Activated naive CD4-positive, alpha-beta T cell treated with anti-CD3 and anti-CD28 coated beads, Interleukin-2, amount 50 U/mL, for 72 hours (primary cell): Measurements from ENCODE around the gene BCAS3. TPM values are rescaled to one million over a fixed set of nuclear protein-coding genes. Genes with fewer than 3 reads are reported as not detected.
A peak's percentile ranks its signal among the peaks of the same experiment; 100 is the strongest.
"Not testable (repeated sequence)": the region's sequence is repeated elsewhere in the genome, so short reads cannot be mapped to it uniquely, and the experiment has no call there.

Source experiments
- ATAC-seq, 2 donors: fragments of 150-1000 bp; cut with Tn5 transposase; 2 replicates each; pipeline ENCODE4 v1.10.0; 2021; ENCODE audit warnings: mild to moderate bottlenecking in 2 of 2, moderate library complexity in 2 of 2
- DNase-seq, 2 donors: peaks; one replicate each; pipeline ENCODE4 v3.0.0; 2021 to 2022; ENCODE audit warnings: low spot score in 2 of 2
- H3K27ac Mint-ChIP-seq, 2 donors: one replicate each; pipeline ENCODE4 v1.8.0; 2022; ENCODE audit warnings: mild to moderate bottlenecking in 2 of 2, mixed read lengths in 2 of 2
- H3K36me3 Mint-ChIP-seq, 2 donors: one replicate each; pipeline ENCODE4 v1.8.0; 2022; ENCODE audit warnings: mixed read lengths in 2 of 2
- H3K9me3 Mint-ChIP-seq, 2 donors: one replicate each; pipeline ENCODE4 v1.8.0; 2022; ENCODE audit warnings: mixed read lengths in 2 of 2
- total RNA-seq, 2 donors: library from RNA; stranded (reverse); gene quantifications; one replicate each; pipeline ENCODE4 v1.2.3, GENCODE V29; 2022

Gene BCAS3
- total RNA-seq, 2 donors from 2014 or later = 10.5 to 24.4 TPM

GRCh38 chr17:60863892-60864707 lies 186.4 kb downstream of the BCAS3 start:
- peak; percentile 43 to 67 for ATAC-seq
- Mint-ChIP-seq H3K9me3 (no peaks in the 10 kb centered on the region), H3K27ac (no peak overlapping the region), H3K36me3 (no peaks in the 10 kb centered on the region)
- no peak for DNase-seq

GRCh38 chr17:60864708-60865005 lies 187.0 kb downstream of the BCAS3 start:
- H3K9me3 Mint-ChIP-seq = no peaks in the 10 kb centered on the region
- DNase-seq = no peak
- no peaks in the 10 kb centered on the region for H3K36me3 Mint-ChIP-seq
- no peak overlapping the region for H3K27ac Mint-ChIP-seq
- peak; percentile 37 to 87 for ATAC-seq

- no peaks in the 10 kb centered on the region for H3K9me3 Mint-ChIP-seq
- DNase-seq = no peak
- peak; percentile 55 to 86 for ATAC-seq
- H3K36me3 Mint-ChIP-seq = no peaks in the 10 kb centered on the region
- H3K27ac Mint-ChIP-seq = no peak overlapping the region
Measured at GRCh38 chr17:60874772-60875171, 197.1 kb downstream of the BCAS3 start.

GRCh38 chr17:60886731-60887613 lies 209.3 kb downstream of the BCAS3 start:
- ATAC-seq, H3K36me3 Mint-ChIP-seq, H3K9me3 Mint-ChIP-seq, H3K27ac Mint-ChIP-seq, DNase-seq: not testable (repeated sequence)

- no peaks in the 10 kb centered on the region for H3K9me3 Mint-ChIP-seq
- H3K27ac Mint-ChIP-seq = no peak overlapping the region
- DNase-seq (no peak), ATAC-seq (no peak)
- no peaks in the 10 kb centered on the region for H3K36me3 Mint-ChIP-seq
Measured at GRCh38 chr17:60887614-60888028, 210.0 kb downstream of the BCAS3 start.

GRCh38 chr17:60888812-60889709 lies 211.4 kb downstream of the BCAS3 start:
- peaks cover 0 to 5% of the 10 kb centered on the region in 2 donors for H3K9me3 Mint-ChIP-seq
- DNase-seq (no peak), ATAC-seq (no peak)
- H3K27ac Mint-ChIP-seq = no peak overlapping the region
- peaks cover 6% of the 10 kb centered on the region in 2 donors for H3K36me3 Mint-ChIP-seq

GRCh38 chr17:60891149-60891548 lies 213.5 kb downstream of the BCAS3 start:
- H3K36me3 Mint-ChIP-seq = peaks cover 12 to 16% of the 10 kb centered on the region in 2 donors
- ATAC-seq (no peak), DNase-seq (no peak)
- no peak overlapping the region for H3K27ac Mint-ChIP-seq
- H3K9me3 Mint-ChIP-seq = peaks cover 0 to 15% of the 10 kb centered on the region in 2 donors

- Mint-ChIP-seq H3K36me3 (peaks cover 21 to 22% of the 10 kb centered on the region in 2 donors), H3K27ac (no peak overlapping the region), H3K9me3 (peaks cover 16 to 19% of the 10 kb centered on the region in 2 donors)
- DNase-seq = no peak
- ATAC-seq = no peak
Measured at GRCh38 chr17:60893475-60893874, 215.8 kb downstream of the BCAS3 start.

- ATAC-seq (no peak), DNase-seq (no peak)
- Mint-ChIP-seq H3K27ac (no peak overlapping the region), H3K9me3 (peaks cover 16 to 19% of the 10 kb centered on the region in 2 donors), H3K36me3 (peaks cover 21 to 22% of the 10 kb centered on the region in 2 donors)
Measured at GRCh38 chr17:60896996-60897395, 219.3 kb downstream of the BCAS3 start.

GRCh38 chr17:60899115-60899514 lies 221.5 kb downstream of the BCAS3 start:
- Mint-ChIP-seq H3K36me3 (peaks cover 15 to 16% of the 10 kb centered on the region in 2 donors), H3K9me3 (peaks cover 14 to 16% of the 10 kb centered on the region in 2 donors), H3K27ac (no peak overlapping the region)
- DNase-seq = no peak
- no peak for ATAC-seq

- H3K36me3 Mint-ChIP-seq = peaks cover 8 to 10% of the 10 kb centered on the region in 2 donors
- no peak overlapping the region for H3K27ac Mint-ChIP-seq
- no peak for DNase-seq
- H3K9me3 Mint-ChIP-seq = peaks cover 4 to 16% of the 10 kb centered on the region in 2 donors
- no peak for ATAC-seq
Measured at GRCh38 chr17:60900688-60901087, 223.0 kb downstream of the BCAS3 start.

GRCh38 chr17:60901242-60901641 lies 223.6 kb downstream of the BCAS3 start:
- H3K9me3 Mint-ChIP-seq = peaks cover 4 to 16% of the 10 kb centered on the region in 2 donors
- H3K27ac Mint-ChIP-seq = no peak overlapping the region
- DNase-seq = no peak
- H3K36me3 Mint-ChIP-seq = peaks cover 5 to 10% of the 10 kb centered on the region in 2 donors
- no peak for ATAC-seq

- ATAC-seq (no peak), DNase-seq (no peak)
- no peak overlapping the region for H3K27ac Mint-ChIP-seq
- peaks cover 2 to 11% of the 10 kb centered on the region in 2 donors for H3K9me3 Mint-ChIP-seq
- H3K36me3 Mint-ChIP-seq = peaks cover 3 to 6% of the 10 kb centered on the region in 2 donors
Measured at GRCh38 chr17:60901806-60902205, 224.2 kb downstream of the BCAS3 start.

GRCh38 chr17:60902399-60902798 lies 224.7 kb downstream of the BCAS3 start:
- no peak for DNase-seq
- ATAC-seq = no peak
- no peak overlapping the region for H3K27ac Mint-ChIP-seq
- peaks cover 0 to 5% of the 10 kb centered on the region in 2 donors for H3K9me3 Mint-ChIP-seq
- peaks cover 0 to under 1% of the 10 kb centered on the region in 2 donors for H3K36me3 Mint-ChIP-seq

- DNase-seq (no peak), ATAC-seq (no peak)
- Mint-ChIP-seq H3K36me3 (no peaks in the 10 kb centered on the region), H3K27ac (no peak overlapping the region), H3K9me3 (no peaks in the 10 kb centered on the region)
Measured at GRCh38 chr17:60904582-60904981, 226.9 kb downstream of the BCAS3 start.

- no peaks in the 10 kb centered on the region for H3K9me3 Mint-ChIP-seq
- H3K27ac Mint-ChIP-seq = no peak overlapping the region
- no peak for ATAC-seq
- H3K36me3 Mint-ChIP-seq = no peaks in the 10 kb centered on the region
- no peak for DNase-seq
Measured at GRCh38 chr17:60905709-60906108, 228.1 kb downstream of the BCAS3 start.
